Dermis blood vessel endothelial cell (primary cell): ENCODE results near the gene KLRF2. TPM values are rescaled to one million over a fixed set of nuclear protein-coding genes. Genes with fewer than 3 reads are reported as not detected.

Experiments
- DNase-seq: peaks from one replicate; pipeline ENCODE4 v3.0.0; 2010
- total RNA-seq: library from RNA; depleted of rRNA; stranded (reverse); fragments of >200 nt; gene quantifications from 2 replicates; pipeline ENCODE4 v1.2.3, GENCODE V29; 2014

The KLRF2 gene
- total RNA-seq, 1 donor from 2014 or later: not detected

GRCh38 chr12:9888665-9889273 is 7.5 kb downstream of the KLRF2 start:
- DNase-seq: no peak

GRCh38 chr12:9895215-9895971 is 14.1 kb downstream of the KLRF2 start:
- no peak for DNase-seq

GRCh38 chr12:9897535-9897934 is 16.2 kb downstream of the KLRF2 start:
- no peak for DNase-seq

DNA sequence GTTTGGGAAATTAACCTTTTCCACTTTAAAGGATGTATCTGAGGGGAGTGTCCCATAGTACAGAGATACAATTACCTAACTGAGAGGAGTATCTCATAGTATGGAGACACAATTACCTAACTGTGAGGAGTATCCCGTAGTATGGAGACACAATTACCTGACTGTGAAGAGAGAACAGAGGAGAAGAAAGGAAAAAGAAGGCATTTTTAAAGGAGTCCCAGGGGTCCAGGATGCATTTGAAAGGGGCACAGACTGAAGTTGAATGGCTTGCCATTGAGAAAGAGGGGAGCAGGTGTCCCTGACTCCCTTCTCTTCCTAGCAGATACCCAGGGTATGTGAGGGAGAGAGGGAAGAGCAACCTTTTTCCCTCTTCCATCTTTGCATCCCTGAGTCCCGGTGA is 17.9 kb downstream of the KLRF2 start:
- DNase-seq: no peak

- no peak for DNase-seq
Measured at GRCh38 chr12:9900930-9901329, 19.6 kb downstream of the KLRF2 start.

DNA sequence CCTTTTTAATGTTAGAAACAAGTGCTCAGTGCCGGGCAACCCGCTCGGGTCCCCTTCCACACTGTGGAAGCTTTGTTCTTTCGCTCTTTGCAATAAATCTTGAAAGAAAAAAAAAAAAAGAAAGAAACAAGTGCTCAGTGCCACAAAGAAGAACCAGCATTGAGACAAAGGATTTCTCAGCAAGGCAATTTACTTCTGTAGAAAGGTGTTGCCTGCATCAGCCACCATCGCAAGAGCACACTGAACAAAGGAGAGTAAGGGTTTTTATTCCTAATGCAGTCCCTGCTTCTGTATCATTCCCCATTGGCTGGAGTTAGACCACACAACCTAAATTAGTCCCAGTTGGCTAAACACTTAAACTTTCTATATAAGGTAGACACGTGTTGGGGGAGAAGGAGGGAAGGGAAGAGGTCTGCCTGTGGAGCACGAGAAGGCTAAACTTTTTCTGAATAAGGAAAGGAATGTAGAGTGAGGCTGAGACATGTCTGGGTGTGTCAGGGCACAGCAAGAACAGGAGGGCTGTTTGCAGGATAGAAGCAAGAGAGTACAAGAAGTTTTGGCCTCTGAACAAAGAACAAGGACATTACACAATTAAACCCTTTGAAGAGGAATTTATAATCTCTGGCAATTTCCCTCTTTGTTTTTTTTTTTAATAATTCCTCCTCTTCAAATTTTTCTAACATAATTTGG is 21.4 kb downstream of the KLRF2 start:
- no peak for DNase-seq

DNA sequence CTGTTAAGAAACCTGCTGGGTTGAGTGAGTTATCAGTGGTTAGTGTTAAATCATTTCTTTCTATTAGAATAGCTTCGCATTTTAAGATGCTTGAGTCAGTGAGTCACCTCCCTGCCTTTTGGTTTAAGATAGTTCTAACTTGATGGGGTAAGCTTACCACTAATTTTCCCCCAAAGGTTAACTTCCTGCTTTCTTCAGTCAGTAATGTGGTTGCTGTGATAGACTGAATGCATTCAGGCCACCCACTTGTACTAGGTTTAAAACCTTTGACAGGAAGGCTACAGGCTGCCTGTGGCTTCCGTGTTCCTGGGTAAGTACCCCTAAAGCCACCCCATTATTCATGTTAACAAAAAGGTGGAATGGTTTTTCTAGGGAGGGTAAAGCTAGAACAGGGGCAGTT is 25.6 kb downstream of the KLRF2 start:
- DNase-seq: no peak

- DNase-seq: no peak
Measured at GRCh38 chr12:9907769-9908168, 26.5 kb downstream of the KLRF2 start.

DNA sequence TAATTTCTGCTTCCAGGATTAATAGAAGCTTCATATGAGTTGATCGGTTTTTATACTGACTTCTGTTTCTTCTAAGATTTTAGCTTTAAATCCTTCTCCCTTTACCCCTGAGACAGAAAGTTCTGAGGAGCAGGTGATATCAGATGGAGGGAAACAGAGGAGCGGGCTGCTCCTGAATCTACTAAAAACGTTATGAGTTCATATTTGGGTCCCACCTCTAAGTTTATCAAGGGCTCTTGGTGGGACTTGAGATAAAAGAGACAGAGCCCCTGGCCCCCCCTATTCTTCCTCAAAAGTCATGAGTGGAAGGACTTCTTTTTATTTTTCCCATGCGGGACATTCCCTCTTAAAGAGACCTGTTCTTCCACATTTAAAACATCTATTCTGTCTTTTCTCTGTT is 27.1 kb downstream of the KLRF2 start:
- no peak for DNase-seq

DNA sequence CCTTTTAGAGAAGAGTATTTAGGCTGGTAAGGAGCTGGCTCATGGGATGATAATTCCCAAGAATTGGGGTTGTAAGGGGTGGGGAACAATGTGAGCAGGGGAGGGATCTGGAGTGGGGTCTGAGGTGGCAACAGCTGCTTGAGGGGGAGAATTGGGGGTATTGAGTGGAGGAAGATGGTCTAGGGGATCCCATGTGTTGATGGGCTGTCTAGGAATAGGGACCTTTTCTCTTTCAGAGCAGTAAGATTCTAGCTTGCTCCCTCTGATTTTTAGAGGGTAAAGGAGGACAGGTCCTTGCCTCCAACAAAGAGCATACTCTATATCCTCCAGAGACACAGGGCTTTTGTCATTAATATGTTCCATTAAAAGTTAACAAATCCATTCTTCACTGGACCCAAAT is 28.4 kb downstream of the KLRF2 start:
- DNase-seq: no peak

- DNase-seq: no peak
Measured at GRCh38 chr12:9910716-9911421, 29.6 kb downstream of the KLRF2 start.

GRCh38 chr12:9911708-9912107 is 30.4 kb downstream of the KLRF2 start:
- no peak for DNase-seq

DNA sequence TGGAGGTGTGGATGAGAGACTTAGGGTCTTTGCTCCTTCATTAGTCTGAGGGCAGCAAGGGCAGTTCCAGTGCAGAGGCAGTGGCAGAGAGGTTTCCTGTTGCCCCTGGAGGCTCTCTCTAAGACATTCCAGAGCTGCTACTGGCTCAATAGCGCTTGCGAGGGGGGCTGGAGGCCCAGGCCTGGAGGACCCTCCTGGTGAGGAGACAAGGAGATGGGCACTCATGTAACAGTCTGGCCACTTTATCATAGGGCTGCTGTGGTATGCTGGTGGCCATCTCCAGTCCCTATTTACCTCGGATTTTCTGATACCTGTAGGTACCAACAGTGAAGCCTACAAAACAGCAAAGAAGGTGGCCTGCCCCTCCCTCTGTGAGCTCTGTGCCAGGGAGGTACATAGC is 38.2 kb downstream of the KLRF2 start:
- no peak for DNase-seq

DNA sequence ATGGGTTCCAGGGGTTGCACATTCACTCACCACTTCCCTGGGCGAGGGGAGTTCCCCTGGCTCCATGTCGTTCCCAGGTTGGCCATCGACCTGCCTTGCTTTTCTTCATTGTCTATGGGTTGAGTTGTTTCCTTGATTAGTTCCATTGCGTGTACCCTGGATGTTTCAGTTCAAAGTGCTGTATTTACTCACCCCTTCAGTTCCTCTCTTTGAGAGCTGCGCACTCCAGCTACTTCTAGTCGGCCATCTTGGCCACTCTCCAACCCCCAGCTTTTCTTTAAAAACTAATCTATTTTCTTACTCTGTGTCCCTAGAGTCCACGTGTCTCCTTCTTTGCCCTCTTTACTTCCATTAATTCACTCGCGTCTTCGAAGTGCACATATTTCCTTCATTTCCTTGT is 39.2 kb downstream of the KLRF2 start:
- no peak for DNase-seq

- no peak for DNase-seq
Measured at GRCh38 chr12:9922429-9922828, 41.1 kb downstream of the KLRF2 start.

- peak; percentile 74 for DNase-seq
Measured at GRCh38 chr12:9925705-9926393, 44.6 kb downstream of the KLRF2 start.

- DNase-seq: no peak
Measured at GRCh38 chr12:9926876-9927275, 45.6 kb downstream of the KLRF2 start.

DNA sequence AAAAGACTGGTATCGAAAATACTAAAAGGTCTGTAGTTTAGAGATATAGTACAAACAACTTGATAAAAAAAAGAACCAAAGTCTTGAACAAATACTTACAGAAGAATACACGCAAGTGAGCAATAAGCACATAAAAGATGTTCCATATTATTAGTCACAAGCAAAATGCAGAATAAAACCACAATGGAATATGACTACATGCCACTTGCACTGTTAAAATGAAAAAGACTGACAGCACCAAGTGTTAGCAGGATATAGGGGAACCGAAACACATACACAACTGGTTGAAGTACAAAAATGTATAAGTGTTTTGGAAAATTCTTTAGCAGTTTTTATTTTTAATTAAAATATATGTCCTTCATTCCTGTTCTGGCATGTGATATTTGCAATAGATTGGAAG is 47.3 kb downstream of the KLRF2 start:
- no peak for DNase-seq

- no peak for DNase-seq
Measured at GRCh38 chr12:9931245-9931644, 50.0 kb downstream of the KLRF2 start.

- DNase-seq: no peak
Measured at GRCh38 chr12:9932270-9932669, 51.0 kb downstream of the KLRF2 start, which contains the start of gene CLEC2A. Gene CLEC2A, minus strand, starts transcription at chr12:9932370. Its CDS starts 41 bp downstream, at chr12:9932329.

DNA sequence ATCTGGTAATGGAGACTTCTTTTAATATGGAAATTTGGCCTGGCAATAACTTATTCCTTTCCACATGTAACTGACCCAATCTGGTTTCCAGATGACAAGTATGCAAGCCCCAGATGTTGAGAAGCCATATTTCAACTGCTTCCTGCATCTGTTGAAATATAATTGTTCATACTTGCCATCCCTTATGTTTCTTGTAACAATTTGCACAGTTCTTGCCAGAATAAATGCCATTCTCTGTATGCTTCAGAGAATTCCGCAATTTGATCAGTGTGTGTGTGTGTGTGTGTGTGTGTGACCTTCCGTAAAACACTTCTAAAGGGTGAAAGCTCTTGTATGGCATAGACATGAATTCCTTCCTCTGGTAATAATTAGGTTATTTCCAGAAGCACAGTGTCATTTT is 52.7 kb downstream of the KLRF2 start:
- DNase-seq: no peak

- no peak for DNase-seq
Measured at GRCh38 chr12:9935026-9935425, 53.7 kb downstream of the KLRF2 start.

DNA sequence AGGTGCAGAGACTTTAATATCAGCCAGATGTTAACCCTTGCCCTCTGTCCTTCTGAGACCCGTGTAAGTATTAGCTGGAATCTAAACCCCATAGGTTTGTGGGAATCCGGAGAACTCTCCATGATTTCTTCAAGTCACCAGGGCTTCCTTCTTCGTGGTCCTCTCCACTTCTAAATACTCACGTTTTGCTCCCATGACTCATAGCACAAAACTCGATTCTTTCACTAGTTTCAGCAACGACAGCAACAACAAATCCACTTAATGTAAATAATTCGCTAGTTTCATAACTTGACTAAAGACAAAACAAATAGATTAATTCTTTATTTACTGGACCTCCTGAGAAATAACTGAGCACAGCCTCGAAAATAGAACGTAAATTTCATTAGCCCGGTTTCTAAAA is 55.3 kb downstream of the KLRF2 start:
- DNase-seq: no peak
